GM21786 (cell line): ENCODE measurements around the gene BAIAP3.
"Not testable (repeated sequence)": the region's sequence is repeated elsewhere in the genome, so short reads cannot be mapped to it uniquely, and the experiment has no call there.

ENCODE experiments used
- ATAC-seq: cut with Tn5 transposase; IDR thresholded peaks from one replicate; pipeline ENCODE4 v1.9.1; 2021; ENCODE audit not compliant: unreplicated experiment

The BAIAP3 gene

DNA sequence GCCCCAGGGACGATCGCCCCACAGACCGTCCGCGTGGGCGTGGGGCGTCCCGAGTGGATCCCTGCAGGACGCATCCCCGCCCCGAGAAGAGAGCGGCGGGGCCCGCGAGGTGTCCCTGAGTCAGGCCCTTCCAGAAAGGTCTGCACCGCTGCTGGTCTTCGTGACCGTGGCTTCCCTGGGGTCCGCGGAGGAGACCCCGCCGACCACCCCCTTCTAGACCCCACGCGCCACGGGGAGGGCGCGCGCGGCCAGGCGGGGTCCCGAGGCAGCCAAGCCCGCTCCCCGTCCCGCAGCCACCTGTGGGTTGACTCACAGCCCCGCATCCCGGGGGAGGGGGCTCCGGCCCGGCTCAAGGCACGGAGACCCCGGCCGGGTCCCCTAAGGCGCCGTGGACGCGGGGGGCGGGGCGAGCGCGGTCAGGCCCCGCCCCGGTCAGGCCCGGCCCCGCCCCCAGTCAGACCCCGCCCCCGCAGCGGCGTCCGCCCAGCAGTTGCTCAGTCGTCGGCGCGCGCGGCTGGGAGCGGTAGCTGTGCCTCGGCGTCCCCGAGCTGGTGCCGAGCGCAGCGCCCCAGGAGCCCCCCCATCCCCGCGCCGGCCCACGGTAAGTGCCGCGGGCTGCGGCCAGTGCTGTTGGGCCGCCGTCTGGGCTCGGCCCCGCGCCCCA lies at the start of gene BAIAP3:
Gene BAIAP3 (plus strand): TSS at position 497 of the 664 bp plus-strand sequence. CDS start 4,905 bp downstream, outside the sequence.
- ATAC-seq: no peak

DNA sequence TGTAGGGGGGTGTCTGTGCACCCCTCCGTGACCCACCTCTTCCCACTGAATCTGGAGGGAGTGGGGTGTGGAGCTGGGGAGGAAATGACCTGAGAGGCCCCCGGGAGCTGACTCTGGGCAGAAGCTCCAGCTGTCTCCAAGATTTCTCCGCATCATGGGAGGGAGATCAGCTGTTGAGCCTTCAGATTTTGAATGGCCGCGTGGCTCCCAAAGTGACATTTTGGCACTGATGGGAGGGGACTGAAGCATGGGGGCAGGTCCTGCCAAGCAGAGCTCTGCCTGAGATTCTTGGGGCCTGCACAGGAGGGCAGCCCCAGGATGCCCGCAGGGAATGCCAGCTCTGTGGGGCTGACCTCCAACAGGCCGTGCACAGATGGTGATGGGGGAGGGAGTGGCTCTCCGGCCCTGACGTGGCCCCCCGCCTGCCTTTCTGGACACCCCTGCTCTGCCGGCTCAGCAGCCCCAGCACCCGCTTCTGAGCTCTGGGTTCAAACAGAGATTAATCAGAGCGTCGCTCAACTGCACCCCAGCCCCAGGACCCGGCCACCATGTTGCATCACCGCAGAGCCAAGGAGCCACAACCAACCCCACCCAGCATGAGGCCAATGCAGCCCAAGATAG lies 49.3 kb upstream of the BAIAP3 start:
- no peak for ATAC-seq

- ATAC-seq: no peak
Measured at GRCh38 chr16:1285669-1286512, 47.6 kb upstream of the BAIAP3 start.

DNA sequence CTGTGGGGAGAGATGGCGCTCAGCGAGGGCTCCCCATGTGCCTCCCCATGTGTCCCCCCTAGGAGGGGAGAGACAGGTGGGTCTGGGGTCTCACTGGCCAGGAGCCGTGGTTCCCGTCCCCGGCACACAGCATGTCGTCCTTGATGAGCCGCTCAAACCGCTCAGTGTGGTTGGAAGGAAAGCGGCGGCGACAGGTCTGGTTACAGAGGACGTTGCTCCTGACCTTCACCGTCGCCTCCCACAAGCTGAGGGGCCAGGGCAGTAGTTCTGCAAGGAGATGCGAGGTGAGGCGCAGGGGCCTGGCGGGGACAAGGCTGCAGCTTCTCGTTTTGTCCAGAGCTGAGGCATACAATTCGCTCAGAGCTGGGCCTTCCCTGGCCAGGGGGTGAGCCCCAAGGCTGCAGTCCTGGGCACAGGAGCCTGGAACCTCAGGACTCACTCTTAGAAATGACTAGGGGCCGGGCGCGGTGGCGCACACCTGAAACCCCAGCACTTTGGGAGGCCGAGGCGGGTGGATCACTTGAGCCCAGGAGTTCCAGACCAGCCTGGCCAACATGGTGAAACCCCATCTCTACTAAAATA lies 46.8 kb upstream of the BAIAP3 start:
- ATAC-seq: no peak

GRCh38 chr16:1287982-1288670 lies 45.3 kb upstream of the BAIAP3 start:
- ATAC-seq: no peak

- no peak for ATAC-seq
Measured at GRCh38 chr16:1288813-1289476, 44.5 kb upstream of the BAIAP3 start.

DNA sequence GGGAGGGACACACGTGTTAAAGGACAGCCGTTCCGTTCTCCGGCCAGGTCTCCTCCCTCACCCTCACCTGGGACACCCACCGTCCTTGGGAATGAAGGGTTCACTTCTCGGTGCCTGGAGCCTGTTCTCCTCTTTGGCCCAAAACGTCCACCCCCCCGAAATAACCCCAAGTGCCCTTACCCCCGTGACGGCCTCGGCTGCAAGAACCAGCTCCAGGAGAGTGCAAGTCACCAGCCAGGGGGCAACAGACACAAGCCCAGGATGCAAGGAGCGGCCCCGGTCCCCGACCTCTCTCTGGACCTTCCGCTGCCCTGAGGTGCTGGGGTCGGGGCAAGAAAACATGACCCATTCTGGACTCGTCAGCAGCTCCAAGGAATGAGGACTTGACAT lies 44.0 kb upstream of the BAIAP3 start:
- no peak for ATAC-seq

- no peak for ATAC-seq
Measured at GRCh38 chr16:1290063-1290501, 43.4 kb upstream of the BAIAP3 start.

- ATAC-seq: no peak
Measured at GRCh38 chr16:1290860-1291575, 42.4 kb upstream of the BAIAP3 start.

GRCh38 chr16:1291576-1291974 lies 41.9 kb upstream of the BAIAP3 start:
- no peak for ATAC-seq

- ATAC-seq: not testable (repeated sequence)
Measured at GRCh38 chr16:1292208-1292607, 41.2 kb upstream of the BAIAP3 start.

GRCh38 chr16:1292808-1293207 lies 40.6 kb upstream of the BAIAP3 start:
- not testable (repeated sequence) for ATAC-seq

DNA sequence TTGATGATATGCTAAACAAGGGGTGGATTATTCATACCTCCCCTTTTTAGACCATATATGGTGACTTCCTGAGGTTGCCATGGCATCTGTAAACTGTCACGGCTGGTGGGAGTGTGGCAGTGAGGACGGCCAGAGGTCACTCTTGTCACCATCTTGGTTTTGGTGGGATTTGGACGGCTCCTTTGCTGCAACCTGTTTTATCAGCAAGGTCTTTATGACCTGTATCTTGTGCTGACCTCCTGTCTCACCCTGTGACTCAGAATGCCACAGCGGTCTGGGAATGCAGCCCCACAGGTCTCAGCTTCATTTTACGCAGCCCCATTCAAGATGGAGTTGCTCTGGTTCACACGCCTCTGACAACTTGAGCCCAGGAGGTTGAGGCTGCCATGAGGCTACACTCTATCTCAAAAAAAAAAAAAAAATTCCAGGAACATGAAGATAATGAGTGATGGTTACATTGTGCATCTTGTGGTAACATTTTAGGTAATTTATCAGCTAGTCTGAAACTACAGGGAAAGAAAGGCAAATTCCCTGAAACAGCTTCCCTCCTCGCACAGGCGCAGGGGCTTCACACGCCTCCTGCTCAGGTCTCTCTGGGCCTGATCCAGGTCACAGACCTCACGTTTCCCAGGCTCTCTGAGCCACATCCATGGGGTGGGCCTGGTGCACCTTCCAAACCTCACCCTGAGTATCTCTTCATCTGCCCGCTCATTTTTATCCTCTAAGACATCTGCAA lies 39.4 kb upstream of the BAIAP3 start:
- no peak for ATAC-seq

GRCh38 chr16:1295465-1295864 lies 38.0 kb upstream of the BAIAP3 start:
- ATAC-seq: no peak

GRCh38 chr16:1296688-1297017 lies 36.8 kb upstream of the BAIAP3 start:
- ATAC-seq: not testable (repeated sequence)

- no peak for ATAC-seq
Measured at GRCh38 chr16:1297018-1297696, 36.3 kb upstream of the BAIAP3 start.

- ATAC-seq: no peak
Measured at GRCh38 chr16:1298406-1298805, 35.0 kb upstream of the BAIAP3 start.

GRCh38 chr16:1299012-1299867 lies 34.2 kb upstream of the BAIAP3 start:
- ATAC-seq: no peak
